ENCODE data around the gene HTR1B.

Gene HTR1B

GRCh38 chr6:77463308-77463860, at the start of gene HTR1B:
HTR1B (minus strand) TSS chr6:77463491; CDS start chr6:77463403, 88 bp downstream.
- in situ Hi-C loops (cut with MboI; ENCODE audit: low sequenced_read_pairs) = no loop called here

- in situ Hi-C loops (cut with MboI; ENCODE audit: low sequenced_read_pairs) = no loop called here
Measured at GRCh38 chr6:77512554-77512953, 49.3 kb upstream of the HTR1B start.

GRCh38 chr6:77511860-77512259, 48.6 kb upstream of the HTR1B start:
- in situ Hi-C loops (cut with MboI; ENCODE audit: low sequenced_read_pairs) = no loop called here

- in situ Hi-C loops (cut with MboI; ENCODE audit: low sequenced_read_pairs) = no loop called here
Measured at GRCh38 chr6:77502981-77503380, 39.7 kb upstream of the HTR1B start.

- in situ Hi-C loops (cut with MboI; ENCODE audit: low sequenced_read_pairs) = no loop called here
Measured at GRCh38 chr6:77492530-77492929, 29.2 kb upstream of the HTR1B start.

GRCh38 chr6:77487808-77488425, 24.6 kb upstream of the HTR1B start:
- in situ Hi-C loops (cut with MboI; ENCODE audit: low sequenced_read_pairs) = no loop called here

GRCh38 chr6:77482981-77483380, 19.7 kb upstream of the HTR1B start:
- in situ Hi-C loops (cut with MboI; ENCODE audit: low sequenced_read_pairs) = no loop called here

- in situ Hi-C loops (cut with MboI; ENCODE audit: low sequenced_read_pairs) = no loop called here
Measured at GRCh38 chr6:77474973-77475372, 11.7 kb upstream of the HTR1B start.

- in situ Hi-C loops (cut with MboI; ENCODE audit: low sequenced_read_pairs) = no loop called here
Measured at GRCh38 chr6:77474286-77474956, 11.1 kb upstream of the HTR1B start.

GRCh38 chr6:77470983-77471382, 7.7 kb upstream of the HTR1B start:
- in situ Hi-C loops (cut with MboI; ENCODE audit: low sequenced_read_pairs) = no loop called here

- in situ Hi-C loops (cut with MboI; ENCODE audit: low sequenced_read_pairs) = no loop called here
Measured at GRCh38 chr6:77468939-77469338, 5.6 kb upstream of the HTR1B start.

- in situ Hi-C loops (cut with MboI; ENCODE audit: low sequenced_read_pairs) = no loop called here
Measured at GRCh38 chr6:77466451-77467437, 3.5 kb upstream of the HTR1B start.

GRCh38 chr6:77466055-77466450, 2.8 kb upstream of the HTR1B start:
- in situ Hi-C loops (cut with MboI; ENCODE audit: low sequenced_read_pairs) = no loop called here

GRCh38 chr6:77464495-77464867, 1.2 kb upstream of the HTR1B start:
- in situ Hi-C loops (cut with MboI; ENCODE audit: low sequenced_read_pairs) = no loop called here

GRCh38 chr6:77463861-77464494, 687 bp upstream of the HTR1B start:
- in situ Hi-C loops (cut with MboI; ENCODE audit: low sequenced_read_pairs) = no loop called here

GRCh38 chr6:77462359-77463307, 658 bp downstream of the HTR1B start:
- in situ Hi-C loops (cut with MboI; ENCODE audit: low sequenced_read_pairs) = no loop called here

- in situ Hi-C loops (cut with MboI; ENCODE audit: low sequenced_read_pairs) = no loop called here
Measured at GRCh38 chr6:77461796-77462195, 1.5 kb downstream of the HTR1B start.

GRCh38 chr6:77458421-77458820, 4.9 kb downstream of the HTR1B start:
- in situ Hi-C loops (cut with MboI; ENCODE audit: low sequenced_read_pairs) = no loop called here

GRCh38 chr6:77457720-77458349, 5.5 kb downstream of the HTR1B start:
- in situ Hi-C loops (cut with MboI; ENCODE audit: low sequenced_read_pairs) = no loop called here
